Measurements from ENCODE around the gene PDZD8.

Gene PDZD8

DNA sequence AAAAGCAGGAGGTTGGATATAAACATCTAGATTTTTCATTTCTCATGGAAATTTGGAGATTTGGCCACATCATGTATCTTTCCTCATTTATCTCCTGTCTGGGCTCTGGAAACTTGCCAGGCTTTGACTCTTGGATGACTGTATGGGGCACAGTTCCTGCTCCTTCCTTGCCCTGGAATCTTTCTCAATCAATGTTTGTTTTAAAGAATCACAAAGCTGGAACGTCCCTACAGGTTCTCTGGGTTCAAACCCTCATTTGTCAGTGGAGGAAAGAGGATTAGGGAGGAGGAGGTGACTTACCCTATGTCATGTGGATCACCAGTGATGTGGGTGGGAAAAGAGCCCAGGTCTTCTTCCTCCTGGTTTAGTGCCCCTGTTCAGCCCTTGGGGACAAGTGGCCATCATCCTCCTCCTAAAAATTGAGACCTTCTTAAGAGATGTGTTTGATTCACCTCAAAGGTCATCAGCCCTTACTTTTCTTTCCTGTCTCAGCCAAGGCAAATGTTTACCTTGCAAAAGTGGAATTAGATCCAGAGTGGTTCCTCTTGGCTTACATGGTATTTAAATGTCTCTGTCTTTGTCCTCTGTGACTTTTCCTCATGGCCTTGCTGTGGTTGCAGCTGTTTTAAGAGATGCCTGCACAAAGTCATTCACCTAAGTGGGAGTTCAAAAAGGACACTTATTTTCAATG lies 38.8 kb upstream of the PDZD8 start:
- Histone ChIP-seq H3K27ac (ENCODE audit: low read length, poor library complexity, severe bottlenecking) (no peak overlapping the region), H2BK15ac (ENCODE audit: low read depth, poor library complexity, severe bottlenecking) (no peak overlapping the region), H4K91ac (ENCODE audit: low read length) (no peak overlapping the region), H3K4me3 (ENCODE audit: insufficient read depth in 1 of 2, low read depth in 1 of 2, low read length in 2 of 2) (no peak overlapping the region), H3K27me3 (ENCODE audit: control insufficient read depth in 1 of 2, insufficient read depth in 1 of 2, low read length in 2 of 2) (peaks cover 0 to 10% of the 10 kb centered on the region in 2 experiments), H3K4me1 (ENCODE audit: control insufficient read depth, insufficient read depth, low read depth, low read length) (no peaks in the 10 kb centered on the region), H3K4me2 (ENCODE audit: low read length, poor library complexity, severe bottlenecking) (no peak overlapping the region), H3K9me3 (ENCODE audit: control insufficient read depth, low read length) (no peaks in the 10 kb centered on the region), H2AK5ac (ENCODE audit: low read length, severe bottlenecking) (no peak overlapping the region), H2BK5ac (ENCODE audit: low read depth, low read length, poor library complexity, severe bottlenecking) (no peak overlapping the region), H2BK120ac (ENCODE audit: low read depth, low read length) (no peak overlapping the region), H2AFZ (ENCODE audit: low read depth, low read length) (no peak overlapping the region), H3K14ac (ENCODE audit: low read length in 2 of 2) (no peak overlapping the region), H3K18ac (ENCODE audit: low read depth in 1 of 2, low read length in 2 of 2) (no peak overlapping the region), H3K36me3 (ENCODE audit: control insufficient read depth in 1 of 2, insufficient read depth in 2 of 2, low read depth in 1 of 2, low read length in 2 of 2) (no peaks in the 10 kb centered on the region), H3K9ac (ENCODE audit: low read length) (no peak overlapping the region), H3K23ac (ENCODE audit: low read length in 2 of 2) (no peak overlapping the region), H4K8ac (ENCODE audit: low read length) (no peak overlapping the region), H3K4ac (ENCODE audit: low read depth in 1 of 2, low read length in 2 of 2) (no peak overlapping the region), H2BK12ac (ENCODE audit: low read length in 2 of 2) (no peak overlapping the region), H3K79me1 (replicated peaks; ENCODE audit: low read length, poor library complexity, severe bottlenecking) (no peaks in the 10 kb centered on the region)
- no peak for DNase-seq
- whole genome bisulfite sequencing, result 20% methylated on average over 1 of the region's 1 CpG

DNA sequence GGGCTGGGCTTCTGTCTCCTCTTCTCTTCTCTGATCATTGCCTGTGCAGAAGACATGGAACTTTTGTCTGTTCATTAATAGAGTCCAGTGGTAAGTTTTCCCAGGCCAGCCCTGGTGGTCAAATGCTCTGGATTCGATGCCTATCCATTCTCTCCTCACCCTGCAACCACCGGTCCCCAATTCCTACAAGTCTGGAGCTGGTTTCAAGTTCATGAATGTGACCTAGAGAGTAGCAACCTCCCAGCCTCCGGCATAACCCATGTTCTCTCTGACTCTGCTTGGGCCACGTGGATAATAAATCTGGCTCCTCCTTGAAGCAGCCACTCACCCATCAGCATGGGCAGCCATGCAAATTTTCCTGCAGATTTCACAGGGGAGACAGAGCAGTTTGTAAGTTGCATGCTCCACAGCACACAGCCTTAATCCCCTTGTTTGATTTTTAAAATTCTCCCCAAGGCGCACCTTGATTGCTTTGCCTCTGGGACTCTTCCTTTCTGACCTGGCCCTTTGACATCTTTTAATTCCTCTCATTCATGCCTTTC lies 37.3 kb upstream of the PDZD8 start:
- Histone ChIP-seq H3K27ac (ENCODE audit: low read length, poor library complexity, severe bottlenecking) (no peak overlapping the region), H2AFZ (ENCODE audit: low read depth, low read length) (no peak overlapping the region), H3K27me3 (ENCODE audit: control insufficient read depth in 1 of 2, insufficient read depth in 1 of 2, low read length in 2 of 2) (peaks cover 0 to 10% of the 10 kb centered on the region in 2 experiments), H2BK12ac (ENCODE audit: low read length in 2 of 2) (no peak overlapping the region), H3K4me2 (ENCODE audit: low read length, poor library complexity, severe bottlenecking) (no peak overlapping the region), H2BK5ac (ENCODE audit: low read depth, low read length, poor library complexity, severe bottlenecking) (no peak overlapping the region), H3K18ac (ENCODE audit: low read depth in 1 of 2, low read length in 2 of 2) (no peak overlapping the region), H3K4me1 (ENCODE audit: control insufficient read depth, insufficient read depth, low read depth, low read length) (no peaks in the 10 kb centered on the region), H2AK5ac (ENCODE audit: low read length, severe bottlenecking) (no peak overlapping the region), H3K4me3 (ENCODE audit: insufficient read depth in 1 of 2, low read depth in 1 of 2, low read length in 2 of 2) (no peak overlapping the region), H4K91ac (ENCODE audit: low read length) (no peak overlapping the region), H3K9ac (ENCODE audit: low read length) (no peak overlapping the region), H3K9me3 (ENCODE audit: control insufficient read depth, low read length) (no peaks in the 10 kb centered on the region), H3K4ac (ENCODE audit: low read depth in 1 of 2, low read length in 2 of 2) (no peak overlapping the region), H3K23ac (ENCODE audit: low read length in 2 of 2) (no peak overlapping the region), H4K8ac (ENCODE audit: low read length) (no peak overlapping the region), H2BK120ac (ENCODE audit: low read depth, low read length) (no peak overlapping the region), H3K36me3 (ENCODE audit: control insufficient read depth in 1 of 2, insufficient read depth in 2 of 2, low read depth in 1 of 2, low read length in 2 of 2) (no peaks in the 10 kb centered on the region), H3K14ac (ENCODE audit: low read length in 2 of 2) (no peak overlapping the region), H3K79me1 (replicated peaks; ENCODE audit: low read length, poor library complexity, severe bottlenecking) (no peaks in the 10 kb centered on the region), H2BK15ac (ENCODE audit: low read depth, poor library complexity, severe bottlenecking) (no peak overlapping the region)
- DNase-seq, result no peak
- WGBS, result 82% methylated on average over 5 of the region's 5 CpGs

DNA sequence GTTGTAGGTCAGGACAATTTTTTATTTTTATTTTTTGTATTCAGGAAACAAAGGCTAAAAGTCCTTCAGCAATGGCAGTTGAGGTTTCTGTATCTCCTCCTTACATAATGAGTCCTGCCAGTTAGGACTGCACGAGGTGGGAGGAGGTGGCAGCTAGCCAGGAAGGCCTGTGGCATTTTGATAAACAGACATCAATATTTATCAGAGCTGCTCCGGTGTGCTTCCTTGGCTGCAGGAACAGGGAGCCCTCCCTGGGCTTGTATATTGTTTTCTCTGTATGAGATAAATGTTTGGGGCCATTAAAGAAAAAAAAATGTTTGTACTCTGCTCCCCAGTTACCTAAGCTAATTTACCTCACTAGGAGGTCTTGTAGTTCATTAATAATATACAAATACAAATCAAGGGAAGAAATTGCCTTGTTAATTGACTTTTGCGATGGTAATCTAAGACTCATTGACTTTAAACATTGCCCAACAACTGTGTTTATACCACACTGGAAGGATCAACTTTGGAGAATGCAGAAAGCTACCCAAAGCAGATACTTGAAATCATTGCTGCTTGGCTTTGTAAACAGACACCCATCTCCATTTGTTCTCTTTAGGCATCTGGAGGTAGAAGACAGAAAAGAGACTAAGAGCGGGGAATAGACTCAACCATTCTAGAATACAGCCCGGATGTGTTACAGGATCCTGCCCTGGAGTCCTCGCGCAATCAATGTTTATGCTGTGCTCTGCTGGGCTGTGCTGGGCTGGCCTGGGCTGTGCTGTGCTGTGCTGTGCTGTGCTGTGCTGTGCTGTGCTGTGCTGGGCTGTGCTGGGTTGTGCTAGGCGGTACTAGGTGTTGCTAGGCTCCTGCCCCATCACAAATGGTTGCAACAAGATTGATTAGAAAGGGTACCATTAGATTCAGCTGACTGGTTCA lies 36.5 kb upstream of the PDZD8 start:
- Histone ChIP-seq H3K23ac (ENCODE audit: low read length in 2 of 2) (peak overlapping the region in 1 of 2 experiments; percentile 14), H4K8ac (ENCODE audit: low read length) (no peak overlapping the region), H3K4me3 (ENCODE audit: insufficient read depth in 1 of 2, low read depth in 1 of 2, low read length in 2 of 2) (no peak overlapping the region), H3K4me1 (ENCODE audit: control insufficient read depth, insufficient read depth, low read depth, low read length) (no peaks in the 10 kb centered on the region), H3K18ac (ENCODE audit: low read depth in 1 of 2, low read length in 2 of 2) (no peak overlapping the region), H3K4me2 (ENCODE audit: low read length, poor library complexity, severe bottlenecking) (no peak overlapping the region), H3K14ac (ENCODE audit: low read length in 2 of 2) (no peak overlapping the region), H2BK5ac (ENCODE audit: low read depth, low read length, poor library complexity, severe bottlenecking) (no peak overlapping the region), H3K79me1 (replicated peaks; ENCODE audit: low read length, poor library complexity, severe bottlenecking) (no peaks in the 10 kb centered on the region), H3K9ac (ENCODE audit: low read length) (no peak overlapping the region), H3K4ac (ENCODE audit: low read depth in 1 of 2, low read length in 2 of 2) (no peak overlapping the region), H2AK5ac (ENCODE audit: low read length, severe bottlenecking) (no peak overlapping the region), H3K9me3 (ENCODE audit: control insufficient read depth, low read length) (no peaks in the 10 kb centered on the region), H3K36me3 (ENCODE audit: control insufficient read depth in 1 of 2, insufficient read depth in 2 of 2, low read depth in 1 of 2, low read length in 2 of 2) (no peaks in the 10 kb centered on the region), H2BK15ac (ENCODE audit: low read depth, poor library complexity, severe bottlenecking) (no peak overlapping the region), H2AFZ (ENCODE audit: low read depth, low read length) (no peak overlapping the region), H3K27ac (ENCODE audit: low read length, poor library complexity, severe bottlenecking) (no peak overlapping the region), H4K91ac (ENCODE audit: low read length) (no peak overlapping the region), H2BK12ac (ENCODE audit: low read length in 2 of 2) (no peak overlapping the region), H3K27me3 (ENCODE audit: control insufficient read depth in 1 of 2, insufficient read depth in 1 of 2, low read length in 2 of 2) (peaks cover 0 to 10% of the 10 kb centered on the region in 2 experiments), H2BK120ac (ENCODE audit: low read depth, low read length) (no peak overlapping the region)
- WGBS, result 85% methylated on average over 6 of the region's 8 CpGs
- no peak for DNase-seq

DNA sequence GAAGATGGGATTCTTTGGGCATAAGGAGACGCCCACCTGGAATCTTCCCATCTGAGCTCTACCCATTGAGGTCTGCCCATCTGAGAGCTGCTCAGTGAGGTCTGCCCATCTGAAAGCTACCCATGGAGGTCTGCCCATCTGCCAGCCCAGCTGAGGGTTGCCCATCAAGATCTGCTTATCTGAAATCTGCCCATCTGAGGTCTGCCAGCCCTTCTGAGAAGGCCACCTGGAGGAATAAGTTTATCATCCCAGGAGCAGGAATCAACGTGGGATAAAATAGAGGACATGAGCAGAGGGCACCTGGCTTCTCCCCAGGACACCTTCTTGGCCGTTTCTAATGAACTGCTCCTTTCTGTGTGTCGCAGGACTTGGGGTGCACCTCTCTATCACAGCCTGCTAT lies 35.3 kb upstream of the PDZD8 start:
- no peak overlapping the region for H2BK12ac ChIP-seq (ENCODE audit: low read length in 2 of 2)
- 73% methylated on average over 4 of the region's 4 CpGs for WGBS
- no peak overlapping the region for H4K91ac ChIP-seq (ENCODE audit: low read length)
- H4K8ac ChIP-seq (ENCODE audit: low read length), result no peak overlapping the region
- no peaks in the 10 kb centered on the region for H3K9me3 ChIP-seq (ENCODE audit: control insufficient read depth, low read length)
- H2BK15ac ChIP-seq (ENCODE audit: low read depth, poor library complexity, severe bottlenecking), result no peak overlapping the region
- H3K23ac ChIP-seq (ENCODE audit: low read length in 2 of 2), result no peak overlapping the region
- no peak overlapping the region for H3K9ac ChIP-seq (ENCODE audit: low read length)
- H3K27me3 ChIP-seq (ENCODE audit: control insufficient read depth in 1 of 2, insufficient read depth in 1 of 2, low read length in 2 of 2), result peaks cover 0 to 10% of the 10 kb centered on the region in 2 experiments
- H2AFZ ChIP-seq (ENCODE audit: low read depth, low read length), result no peak overlapping the region
- H2BK120ac ChIP-seq (ENCODE audit: low read depth, low read length), result no peak overlapping the region
- no peak overlapping the region for H2BK5ac ChIP-seq (ENCODE audit: low read depth, low read length, poor library complexity, severe bottlenecking)
- H3K4me3 ChIP-seq (ENCODE audit: insufficient read depth in 1 of 2, low read depth in 1 of 2, low read length in 2 of 2), result no peak overlapping the region
- no peak overlapping the region for H3K18ac ChIP-seq (ENCODE audit: low read depth in 1 of 2, low read length in 2 of 2)
- no peak for DNase-seq
- H3K36me3 ChIP-seq (ENCODE audit: control insufficient read depth in 1 of 2, insufficient read depth in 2 of 2, low read depth in 1 of 2, low read length in 2 of 2), result no peaks in the 10 kb centered on the region
- H3K79me1 ChIP-seq (replicated peaks; ENCODE audit: low read length, poor library complexity, severe bottlenecking), result no peaks in the 10 kb centered on the region
- H2AK5ac ChIP-seq (ENCODE audit: low read length, severe bottlenecking), result no peak overlapping the region
- no peak overlapping the region for H3K4ac ChIP-seq (ENCODE audit: low read depth in 1 of 2, low read length in 2 of 2)
- no peak overlapping the region for H3K4me2 ChIP-seq (ENCODE audit: low read length, poor library complexity, severe bottlenecking)
- H3K27ac ChIP-seq (ENCODE audit: low read length, poor library complexity, severe bottlenecking), result no peak overlapping the region
- H3K14ac ChIP-seq (ENCODE audit: low read length in 2 of 2), result no peak overlapping the region
- no peaks in the 10 kb centered on the region for H3K4me1 ChIP-seq (ENCODE audit: control insufficient read depth, insufficient read depth, low read depth, low read length)

Data from mesenchymal stem cell (in vitro differentiated cells and primary cell).